HCT116 (cell line): ENCODE measurements around the gene PPP1R3C. TPM values are rescaled to one million over a fixed set of nuclear protein-coding genes. Genes with fewer than 3 reads are reported as not detected.

ENCODE experiments used
- ATAC-seq: fragments of 200-7000 bp; cut with Tn5 transposase; 2 replicates; pipeline ENCODE4 v1.9.1; 2020; ENCODE audit warnings: mild to moderate bottlenecking, moderate library complexity
- BruUV-seq: library from RNA; stranded (reverse); fragments of 400-500 nt; replicated peaks from 2 replicates; lab custom pipeline; 2021; lab: Mats Ljungman, UMichigan
- CTCF ChIA-PET: fragments of 300-600 bp; sonication (Branson Sonifier 250); formaldehyde crosslinking; loops from one replicate; lab custom pipeline; 2021; ENCODE audit warnings: antibody characterized with exemption; lab: Charles Lee
- POLR2A ChIA-PET: fragments of 300-600, 350-600 bp; sonication (Branson Sonifier 250); formaldehyde crosslinking; loops from one replicate; lab custom pipeline; 2021; ENCODE audit warnings: antibody characterized with exemption; lab: Charles Lee
- RAD21 ChIA-PET, 2 experiments: fragments of 300-600 bp; sonication (Branson Sonifier 250); formaldehyde crosslinking; loops; one replicate each; lab custom pipeline; 2023; ENCODE audit warnings: low total read pairs in 2 of 2; ENCODE audit not compliant: uncharacterized antibody in 2 of 2, unreplicated experiment in 2 of 2, low non-redundant PET in 1 of 2; lab: Charles Lee
- DNase-seq: peaks from one replicate; pipeline ENCODE4 v3.0.0-alpha.2; 2010; ENCODE audit warnings: low read depth, low spot score
- H2AFZ ChIP-seq: fragments of 200-600 bp; shearing (Covaris generic), sonication (generic); 2 replicates; pipeline ENCODE4 v1.6.1; 2017; ENCODE audit warnings: low read depth, mixed run types, mixed read lengths, antibody characterized with exemption, low read length; ENCODE audit not compliant: poor library complexity, severe bottlenecking
- H3K27ac ChIP-seq: 2 replicates; pipeline ENCODE4 v1.5.1; 2012; ENCODE audit warnings: low read depth, low read length
- H3K27me3 ChIP-seq: fragments of 200-600 bp; sonication (generic); 2 replicates; pipeline ENCODE4 v1.6.1; 2016; ENCODE audit warnings: mixed run types, low read length, mixed read lengths; ENCODE audit not compliant: insufficient read depth
- H3K36me3 ChIP-seq, 2 experiments: fragments of 200-500 bp in 1 of 2; fragments of 200-600 bp in 1 of 2; sonication (Bioruptor generic) in 1 of 2; sonication (generic) in 1 of 2; 2 replicates each; pipeline versions ENCODE4 v1.5.1 to v1.6.1; 2014 to 2016; ENCODE audit warnings: low read length in 2 of 2, inconsistent platforms in 1 of 2, mixed read lengths in 1 of 2, mixed run types in 1 of 2; ENCODE audit not compliant: insufficient read depth in 2 of 2, control insufficient read depth in 1 of 2
- H3K4me1 ChIP-seq, 2 experiments: fragments of 200-600 bp in 1 of 2; sonication (generic) in 1 of 2; 2 replicates each; pipeline versions ENCODE4 v1.5.1 to v1.6.1; 2012 to 2017; ENCODE audit warnings: low read length in 2 of 2, inconsistent platforms in 1 of 2, mild to moderate bottlenecking in 1 of 2, mixed read lengths in 1 of 2, mixed run types in 1 of 2, moderate library complexity in 1 of 2; ENCODE audit not compliant: insufficient read depth in 2 of 2, control insufficient read depth in 1 of 2
- H3K4me2 ChIP-seq: fragments of 200-600 bp; sonication (generic); 2 replicates; pipeline ENCODE4 v1.6.1; 2017; ENCODE audit warnings: mixed run types, low read length, mixed read lengths
- H3K4me3 ChIP-seq, 2 experiments: fragments of 200-600 bp in 1 of 2; sonication (generic) in 1 of 2; replicated peaks in 1 of 2; 2 replicates each; pipeline ENCODE4 v1.5.1; 2011 to 2016; ENCODE audit warnings: low read length in 2 of 2, control low read depth in 1 of 2, low read depth in 1 of 2, mild to moderate bottlenecking in 1 of 2, mixed read lengths in 1 of 2, mixed run types in 1 of 2
- H3K79me2 ChIP-seq: fragments of 200-600 bp; sonication (generic); 2 replicates; pipeline ENCODE4 v1.6.1; 2017; ENCODE audit warnings: mild to moderate bottlenecking, mixed run types, low read length, moderate library complexity, mixed read lengths; ENCODE audit not compliant: insufficient read depth
- H3K9ac ChIP-seq: fragments of 200-600 bp; sonication (generic); 2 replicates; pipeline ENCODE4 v1.6.1; 2016; ENCODE audit warnings: low read length, mixed read lengths
- H3K9me2 ChIP-seq: fragments of 200-600 bp; sonication (generic), shearing (Covaris generic); 2 replicates; pipeline ENCODE4 v1.6.1; 2017; ENCODE audit warnings: mixed run types, mild to moderate bottlenecking, moderate library complexity; ENCODE audit not compliant: insufficient read depth
- H3K9me3 ChIP-seq, 2 experiments: fragments of 200-500 bp in 1 of 2; fragments of 200-600 bp in 1 of 2; sonication (Bioruptor generic) in 1 of 2; sonication (generic) in 1 of 2; 2 replicates each; pipeline ENCODE4 v1.6.1; 2014 to 2017; ENCODE audit warnings: low read length in 2 of 2, mixed read lengths in 2 of 2, inconsistent platforms in 1 of 2, low read depth in 1 of 2, mild to moderate bottlenecking in 1 of 2, mixed run types in 1 of 2, moderate library complexity in 1 of 2; ENCODE audit not compliant: control insufficient read depth in 1 of 2, insufficient read depth in 1 of 2
- H4K20me1 ChIP-seq: fragments of 200-600 bp; sonication (generic), shearing (Covaris generic); 2 replicates; pipeline ENCODE4 v1.6.1; 2017; ENCODE audit warnings: mixed run types, mild to moderate bottlenecking, moderate library complexity; ENCODE audit not compliant: insufficient read depth
- CBX3 ChIP-seq: IDR thresholded peaks from 2 replicates; pipeline ENCODE4 v1.6.1; 2012; ENCODE audit warnings: low read depth
- CEBPB ChIP-seq: IDR thresholded peaks from 2 replicates; pipeline ENCODE4 v1.6.1; 2012; ENCODE audit warnings: low read depth
- JUND ChIP-seq: IDR thresholded peaks from 2 replicates; pipeline ENCODE4 v1.6.1; 2012
- MAX ChIP-seq: IDR thresholded peaks from 2 replicates; pipeline ENCODE4 v1.6.1; 2012
- POLR2AphosphoS5 ChIP-seq: IDR thresholded peaks from 2 replicates; pipeline ENCODE4 v1.6.1; 2011; ENCODE audit warnings: mild to moderate bottlenecking, low read depth, low read length, moderate library complexity
- RAD21 ChIP-seq: IDR thresholded peaks from 2 replicates; pipeline ENCODE4 v1.6.1; 2012; ENCODE audit warnings: low read depth, mild to moderate bottlenecking
- REST ChIP-seq: IDR thresholded peaks from 2 replicates; pipeline ENCODE4 v1.6.1; 2012; ENCODE audit warnings: low read depth
- SIN3A ChIP-seq: IDR thresholded peaks from 2 replicates; pipeline ENCODE4 v1.6.1; 2012; ENCODE audit warnings: low read depth
- SP1 ChIP-seq: IDR thresholded peaks from 2 replicates; pipeline ENCODE4 v1.6.1; 2012; ENCODE audit warnings: low read depth
- SRF ChIP-seq: IDR thresholded peaks from 2 replicates; pipeline ENCODE4 v1.6.1; 2012; ENCODE audit warnings: low read depth
- ZBTB33 ChIP-seq: IDR thresholded peaks from 2 replicates; pipeline ENCODE4 v1.6.1; 2011; ENCODE audit warnings: mild to moderate bottlenecking, low read length, moderate library complexity; ENCODE audit not compliant: insufficient replicate concordance; ENCODE audit errors: extremely low read depth
- ZFX ChIP-seq: fragments of 450-650 bp; IDR thresholded peaks from 2 replicates; pipeline ENCODE4 v1.6.1; 2017
- ZNF274 ChIP-seq: fragments of 200-500 bp; sonication (Bioruptor generic); IDR thresholded peaks from 2 replicates; pipeline ENCODE4 v1.6.1; 2014; ENCODE audit warnings: mild to moderate bottlenecking, low read depth, low read length, inconsistent platforms
- intact Hi-C: fragments of 100-400 bp; cut with micrococcal nuclease; formaldehyde crosslinking; loops from 2 replicates; pipeline ENCODE4 v1.10.0; 2022
- total RNA-seq: library from RNA; stranded (reverse); gene quantifications from one replicate; pipeline ENCODE4 v1.2.1, GENCODE V29; 2021; ENCODE audit not compliant: unreplicated experiment
- TF ChIP-seq, protein P1 (sequence below), 3 experiments: fragments of 200-600 bp in 1 of 3; sonication (generic) in 1 of 3; IDR thresholded peaks in 2 of 3; conservative IDR thresholded peaks in 1 of 3; 2 replicates each; pipeline ENCODE4 v1.5.1; 2012 to 2017; ENCODE audit warnings: low read depth in 2 of 3, low read length in 2 of 3, antibody characterized with exemption in 1 of 3, borderline replicate concordance in 1 of 3, control low read depth in 1 of 3, mild to moderate bottlenecking in 1 of 3, mixed read lengths in 1 of 3, mixed run types in 1 of 3, moderate library complexity in 1 of 3; ENCODE audit not compliant: insufficient read depth in 1 of 3

Gene PPP1R3C
- total RNA-seq, 1 experiment from 2014 or later, result 0.20 TPM

DNA sequence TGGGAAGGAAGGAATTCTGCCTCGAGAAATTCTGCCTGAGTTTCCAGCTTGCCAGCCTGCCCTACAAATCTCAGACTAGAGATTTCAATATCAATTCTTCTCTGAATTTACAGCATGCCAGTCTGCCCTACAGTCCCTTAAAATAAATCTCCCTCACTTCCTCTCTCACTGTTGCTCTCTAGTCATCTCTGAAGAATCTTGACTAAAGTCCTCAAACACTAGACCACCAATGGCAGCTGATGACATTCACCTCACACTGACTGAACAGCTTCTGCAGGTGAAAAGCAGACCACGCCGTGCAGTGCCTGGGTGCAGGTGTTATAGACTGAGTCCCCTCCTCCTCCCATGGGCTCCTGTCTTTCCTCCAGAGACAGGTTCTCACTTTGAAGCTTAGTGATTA is 30.4 kb downstream of the PPP1R3C start:
- TF ChIP-seq ZNF274 (no peak), SIN3A (no peak), JUND (no peak), POLR2AphosphoS5 (no peak), RAD21 (no peak), CBX3 (no peak), SRF (no peak), MAX (no peak), ZBTB33 (no peak), SP1 (no peak), CEBPB (no peak), ZFX (no peak), REST (no peak)
- TF ChIP-seq, protein P1, sequence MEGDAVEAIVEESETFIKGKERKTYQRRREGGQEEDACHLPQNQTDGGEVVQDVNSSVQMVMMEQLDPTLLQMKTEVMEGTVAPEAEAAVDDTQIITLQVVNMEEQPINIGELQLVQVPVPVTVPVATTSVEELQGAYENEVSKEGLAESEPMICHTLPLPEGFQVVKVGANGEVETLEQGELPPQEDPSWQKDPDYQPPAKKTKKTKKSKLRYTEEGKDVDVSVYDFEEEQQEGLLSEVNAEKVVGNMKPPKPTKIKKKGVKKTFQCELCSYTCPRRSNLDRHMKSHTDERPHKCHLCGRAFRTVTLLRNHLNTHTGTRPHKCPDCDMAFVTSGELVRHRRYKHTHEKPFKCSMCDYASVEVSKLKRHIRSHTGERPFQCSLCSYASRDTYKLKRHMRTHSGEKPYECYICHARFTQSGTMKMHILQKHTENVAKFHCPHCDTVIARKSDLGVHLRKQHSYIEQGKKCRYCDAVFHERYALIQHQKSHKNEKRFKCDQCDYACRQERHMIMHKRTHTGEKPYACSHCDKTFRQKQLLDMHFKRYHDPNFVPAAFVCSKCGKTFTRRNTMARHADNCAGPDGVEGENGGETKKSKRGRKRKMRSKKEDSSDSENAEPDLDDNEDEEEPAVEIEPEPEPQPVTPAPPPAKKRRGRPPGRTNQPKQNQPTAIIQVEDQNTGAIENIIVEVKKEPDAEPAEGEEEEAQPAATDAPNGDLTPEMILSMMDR (IDR thresholded peaks at IDR 0.05 in 2 of 3, conservative IDR thresholded peaks at IDR 0.05 in 1 of 3; ENCODE audit: borderline replicate concordance in 1 of 3, insufficient read depth in 1 of 3, low read depth in 2 of 3, low read length in 2 of 3), result no peak
- H3K27ac ChIP-seq, result no peak overlapping the region
- POLR2A ChIA-PET, result no interaction called here

More for the DNA sequence above, 30.4 kb downstream of the PPP1R3C start:
- Histone ChIP-seq H3K27me3 (no peaks in the 10 kb centered on the region), H3K4me2 (no peak overlapping the region), H3K79me2 (no peaks in the 10 kb centered on the region), H3K9me3 (peaks cover 0 to 8% of the 10 kb centered on the region in 2 experiments; a peak in 2 of 4 replicates), H3K9ac (no peak overlapping the region), H2AFZ (no peak overlapping the region), H4K20me1 (no peaks in the 10 kb centered on the region), H3K9me2 (no peaks in the 10 kb centered on the region), H3K4me1 (peaks cover 0 to 23% of the 10 kb centered on the region in 2 experiments; a peak in 2 of 4 replicates), H3K36me3 (no peaks in the 10 kb centered on the region), H3K4me3 (no peak overlapping the region)
- DNase-seq, result no peak
- BruUV-seq, result no TSS peak
- ATAC-seq, result no peak
- intact Hi-C loops, result no loop called here
- CTCF ChIA-PET, result no interaction called here
- RAD21 ChIA-PET, result no interaction called here
